HL-60 (cell line): ENCODE measurements around the gene DYSF.
A peak's percentile ranks its signal among the peaks of the same experiment; 100 is the strongest.

Experiments used
- DNase-seq, 2 experiments: peaks; one replicate each; pipeline ENCODE4 v3.0.0-alpha.2; 2010 to 2020; ENCODE audit warnings: low read depth in 1 of 2, low spot score in 1 of 2
- H3K27ac ChIP-seq: fragments of 250-450 bp; sonication (Bioruptor Pico); replicated peaks from 2 replicates; pipeline ENCODE4 v1.5.1; 2020; ENCODE audit warnings: mild to moderate bottlenecking, moderate library complexity
- H3K27me3 ChIP-seq: fragments of 250-450 bp; sonication (Bioruptor Pico); 2 replicates; pipeline ENCODE4 v1.5.1; 2021; ENCODE audit warnings: mild to moderate bottlenecking, moderate library complexity; ENCODE audit not compliant: insufficient read depth, poor library complexity, severe bottlenecking
- H3K4me3 ChIP-seq: replicated peaks from 2 replicates; pipeline ENCODE4 v1.5.1; 2011; ENCODE audit warnings: mild to moderate bottlenecking, control low read depth, low read length; ENCODE audit not compliant: insufficient read depth
- CTCF ChIP-seq: IDR thresholded peaks from one replicate; pipeline ENCODE4 v1.5.1; 2011; ENCODE audit warnings: low read length, control low read depth, inconsistent platforms; ENCODE audit not compliant: insufficient read depth
- GABPA ChIP-seq: IDR thresholded peaks from 2 replicates; pipeline ENCODE4 v1.6.1; 2012; ENCODE audit warnings: low read depth
- POLR2AphosphoS5 ChIP-seq: IDR thresholded peaks from 2 replicates; pipeline ENCODE4 v1.6.1; 2012; ENCODE audit warnings: low read depth
- SPI1 ChIP-seq: IDR thresholded peaks from 2 replicates; pipeline ENCODE4 v1.6.1; 2012; ENCODE audit warnings: low read depth, mild to moderate bottlenecking, borderline replicate concordance
- TF ChIP-seq, protein P1 (sequence below): IDR thresholded peaks from 2 replicates; pipeline ENCODE4 v1.6.1; 2012; ENCODE audit warnings: low read depth; ENCODE audit not compliant: insufficient replicate concordance

Gene DYSF

GRCh38 chr2:71478806-71479205, 25.4 kb downstream of the DYSF start:
- Histone ChIP-seq H3K27me3 (no peaks in the 10 kb centered on the region), H3K27ac (peak overlapping the region; percentile 21; the same call in 1 of the 2 replicates), H3K4me3 (no peak overlapping the region)
- DNase-seq: no peak
- TF ChIP-seq, protein P1, sequence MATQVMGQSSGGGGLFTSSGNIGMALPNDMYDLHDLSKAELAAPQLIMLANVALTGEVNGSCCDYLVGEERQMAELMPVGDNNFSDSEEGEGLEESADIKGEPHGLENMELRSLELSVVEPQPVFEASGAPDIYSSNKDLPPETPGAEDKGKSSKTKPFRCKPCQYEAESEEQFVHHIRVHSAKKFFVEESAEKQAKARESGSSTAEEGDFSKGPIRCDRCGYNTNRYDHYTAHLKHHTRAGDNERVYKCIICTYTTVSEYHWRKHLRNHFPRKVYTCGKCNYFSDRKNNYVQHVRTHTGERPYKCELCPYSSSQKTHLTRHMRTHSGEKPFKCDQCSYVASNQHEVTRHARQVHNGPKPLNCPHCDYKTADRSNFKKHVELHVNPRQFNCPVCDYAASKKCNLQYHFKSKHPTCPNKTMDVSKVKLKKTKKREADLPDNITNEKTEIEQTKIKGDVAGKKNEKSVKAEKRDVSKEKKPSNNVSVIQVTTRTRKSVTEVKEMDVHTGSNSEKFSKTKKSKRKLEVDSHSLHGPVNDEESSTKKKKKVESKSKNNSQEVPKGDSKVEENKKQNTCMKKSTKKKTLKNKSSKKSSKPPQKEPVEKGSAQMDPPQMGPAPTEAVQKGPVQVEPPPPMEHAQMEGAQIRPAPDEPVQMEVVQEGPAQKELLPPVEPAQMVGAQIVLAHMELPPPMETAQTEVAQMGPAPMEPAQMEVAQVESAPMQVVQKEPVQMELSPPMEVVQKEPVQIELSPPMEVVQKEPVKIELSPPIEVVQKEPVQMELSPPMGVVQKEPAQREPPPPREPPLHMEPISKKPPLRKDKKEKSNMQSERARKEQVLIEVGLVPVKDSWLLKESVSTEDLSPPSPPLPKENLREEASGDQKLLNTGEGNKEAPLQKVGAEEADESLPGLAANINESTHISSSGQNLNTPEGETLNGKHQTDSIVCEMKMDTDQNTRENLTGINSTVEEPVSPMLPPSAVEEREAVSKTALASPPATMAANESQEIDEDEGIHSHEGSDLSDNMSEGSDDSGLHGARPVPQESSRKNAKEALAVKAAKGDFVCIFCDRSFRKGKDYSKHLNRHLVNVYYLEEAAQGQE: no peak
- TF ChIP-seq SPI1: no peak
- TF ChIP-seq POLR2AphosphoS5: no peak
- no peak for TF ChIP-seq GABPA
- TF ChIP-seq CTCF: no peak

DNA sequence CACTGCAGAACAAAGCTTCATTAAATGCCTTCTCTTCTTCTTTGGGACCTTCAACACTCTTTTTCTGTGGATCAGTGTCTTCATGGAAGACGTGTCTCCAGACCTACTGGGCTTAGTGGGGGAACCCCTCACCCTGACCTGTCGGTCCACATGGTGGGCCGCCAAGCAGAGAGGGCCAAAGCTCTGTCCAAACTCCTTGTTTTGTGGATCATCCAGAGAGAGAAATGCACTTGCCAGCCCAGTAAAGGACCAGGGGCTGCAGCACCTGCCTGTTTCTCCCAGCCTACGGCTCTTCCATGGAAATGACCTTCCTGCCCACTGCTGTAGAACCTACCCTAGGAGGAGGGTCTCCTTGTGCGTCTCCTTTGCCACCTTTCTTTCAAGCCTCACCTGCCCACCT, 25.9 kb downstream of the DYSF start:
- no peaks in the 10 kb centered on the region for H3K27me3 ChIP-seq
- no peak for DNase-seq
- no peak overlapping the region for H3K4me3 ChIP-seq
- no peak overlapping the region for H3K27ac ChIP-seq
- TF ChIP-seq CTCF (no peak), POLR2AphosphoS5 (no peak), GABPA (no peak), SPI1 (no peak)
- TF ChIP-seq, protein P1: no peak

DNA sequence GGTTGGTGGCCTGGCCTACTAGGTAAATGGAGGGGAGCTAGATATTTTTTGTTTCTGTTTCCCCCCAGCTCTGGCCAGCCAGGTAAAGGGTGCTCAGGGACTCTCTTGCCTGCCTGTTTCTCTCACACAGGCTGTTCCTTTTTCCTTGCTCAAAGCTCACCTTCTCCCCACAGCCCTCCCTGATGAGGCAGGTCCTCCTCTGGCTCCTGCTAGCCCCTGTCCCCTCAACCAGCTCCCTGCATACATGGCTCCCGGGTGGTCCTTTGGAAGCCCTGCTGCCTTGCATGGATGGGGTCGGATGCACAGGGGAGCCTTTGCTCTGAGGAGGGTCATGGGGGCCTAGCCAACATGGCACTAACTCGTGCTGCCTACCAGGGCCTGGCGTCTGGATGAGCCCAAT, 27.8 kb downstream of the DYSF start:
- DNase-seq: no peak
- H3K27me3 ChIP-seq: no peaks in the 10 kb centered on the region
- no peak overlapping the region for H3K4me3 ChIP-seq
- H3K27ac ChIP-seq: no peak overlapping the region
- no peak for TF ChIP-seq SPI1
- no peak for TF ChIP-seq POLR2AphosphoS5
- TF ChIP-seq, protein P1: no peak
- TF ChIP-seq CTCF: no peak
- TF ChIP-seq GABPA: no peak
